ENCODE measurements around the gene G6PC1. TPM values are rescaled to one million over a fixed set of nuclear protein-coding genes. Genes with fewer than 3 reads are reported as not detected.

Gene G6PC1
- total and polyA plus RNA-seq, 2 of the 13 experiments (the other 11 are each of a cell fraction or from before 2014, with no cell fraction given), result 1.7 to 37.9 TPM

DNA sequence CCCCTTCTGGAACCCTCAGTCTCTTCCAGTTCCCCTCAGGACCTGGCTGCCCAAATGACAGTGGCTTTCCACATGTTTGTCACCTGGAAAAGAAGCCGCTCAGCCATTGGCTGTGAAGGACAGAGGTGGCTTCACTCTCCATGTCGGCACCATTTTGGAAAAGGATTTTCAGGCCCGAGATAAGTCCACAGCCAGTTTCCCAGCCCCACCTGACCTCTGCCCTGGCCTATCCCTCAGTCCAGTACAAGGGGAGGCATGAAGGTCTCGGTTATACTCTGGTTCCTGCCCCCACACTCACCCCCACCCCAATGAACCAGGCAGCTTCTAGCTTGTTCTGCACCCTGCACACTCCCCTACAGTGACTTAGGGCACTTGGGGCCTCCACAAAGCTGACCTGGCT, 34.4 kb upstream of the G6PC1 start (continued):
- no peak for TF ChIP-seq ZFP36L1 (CRISPR knock-in tag; IDR thresholded peaks at IDR 0.05)
- TF ChIP-seq, protein P1, sequence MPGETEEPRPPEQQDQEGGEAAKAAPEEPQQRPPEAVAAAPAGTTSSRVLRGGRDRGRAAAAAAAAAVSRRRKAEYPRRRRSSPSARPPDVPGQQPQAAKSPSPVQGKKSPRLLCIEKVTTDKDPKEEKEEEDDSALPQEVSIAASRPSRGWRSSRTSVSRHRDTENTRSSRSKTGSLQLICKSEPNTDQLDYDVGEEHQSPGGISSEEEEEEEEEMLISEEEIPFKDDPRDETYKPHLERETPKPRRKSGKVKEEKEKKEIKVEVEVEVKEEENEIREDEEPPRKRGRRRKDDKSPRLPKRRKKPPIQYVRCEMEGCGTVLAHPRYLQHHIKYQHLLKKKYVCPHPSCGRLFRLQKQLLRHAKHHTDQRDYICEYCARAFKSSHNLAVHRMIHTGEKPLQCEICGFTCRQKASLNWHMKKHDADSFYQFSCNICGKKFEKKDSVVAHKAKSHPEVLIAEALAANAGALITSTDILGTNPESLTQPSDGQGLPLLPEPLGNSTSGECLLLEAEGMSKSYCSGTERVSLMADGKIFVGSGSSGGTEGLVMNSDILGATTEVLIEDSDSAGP (CRISPR knock-in tag; IDR thresholded peaks at IDR 0.05; ENCODE audit: borderline replicate concordance), result peak; percentile 62; the same call in 1 of the 2 replicates
- no peak for TF ChIP-seq POLR2AphosphoS2 (IDR thresholded peaks at IDR 0.05; ENCODE audit: low read depth, low read length)
- TF ChIP-seq, protein P2, sequence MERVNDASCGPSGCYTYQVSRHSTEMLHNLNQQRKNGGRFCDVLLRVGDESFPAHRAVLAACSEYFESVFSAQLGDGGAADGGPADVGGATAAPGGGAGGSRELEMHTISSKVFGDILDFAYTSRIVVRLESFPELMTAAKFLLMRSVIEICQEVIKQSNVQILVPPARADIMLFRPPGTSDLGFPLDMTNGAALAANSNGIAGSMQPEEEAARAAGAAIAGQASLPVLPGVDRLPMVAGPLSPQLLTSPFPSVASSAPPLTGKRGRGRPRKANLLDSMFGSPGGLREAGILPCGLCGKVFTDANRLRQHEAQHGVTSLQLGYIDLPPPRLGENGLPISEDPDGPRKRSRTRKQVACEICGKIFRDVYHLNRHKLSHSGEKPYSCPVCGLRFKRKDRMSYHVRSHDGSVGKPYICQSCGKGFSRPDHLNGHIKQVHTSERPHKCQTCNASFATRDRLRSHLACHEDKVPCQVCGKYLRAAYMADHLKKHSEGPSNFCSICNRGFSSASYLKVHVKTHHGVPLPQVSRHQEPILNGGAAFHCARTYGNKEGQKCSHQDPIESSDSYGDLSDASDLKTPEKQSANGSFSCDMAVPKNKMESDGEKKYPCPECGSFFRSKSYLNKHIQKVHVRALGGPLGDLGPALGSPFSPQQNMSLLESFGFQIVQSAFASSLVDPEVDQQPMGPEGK (CRISPR knock-in tag; IDR thresholded peaks at IDR 0.05), result 0 out of 2 replicates have a peak, but pooled peaks have one; percentile 6
- TF ChIP-seq ZNF44 (CRISPR knock-in tag; IDR thresholded peaks at IDR 0.05), result no peak
- TF ChIP-seq SP140L (CRISPR knock-in tag; IDR thresholded peaks at IDR 0.05; ENCODE audit: borderline replicate concordance), result no peak
- TF ChIP-seq GABPB1 (CRISPR knock-in tag; IDR thresholded peaks at IDR 0.05), result no peak
- TF ChIP-seq AHR (CRISPR knock-in tag; IDR thresholded peaks at IDR 0.05), result no peak
- no peak for TF ChIP-seq MXI1 (IDR thresholded peaks at IDR 0.05; ENCODE audit: borderline replicate concordance, low read depth, low read length)
- TF ChIP-seq ZNF17 (CRISPR knock-in tag; IDR thresholded peaks at IDR 0.05), result 0 out of 2 replicates have a peak, but pooled peaks have one; percentile 29
- TF ChIP-seq PRMT3 (CRISPR knock-in tag; IDR thresholded peaks at IDR 0.05; ENCODE audit: borderline replicate concordance, low read depth), result no peak
- no peak for TF ChIP-seq HOXD1 (CRISPR knock-in tag; IDR thresholded peaks at IDR 0.05)
- TF ChIP-seq ZNF883 (CRISPR knock-in tag; IDR thresholded peaks at IDR 0.05; ENCODE audit: not compliant biosample characterization), result peak; percentile 73
- TF ChIP-seq ZBTB8A (CRISPR knock-in tag; IDR thresholded peaks at IDR 0.05; ENCODE audit: borderline replicate concordance, low read depth), result no peak
- no peak for TF ChIP-seq PHF5A (CRISPR knock-in tag; IDR thresholded peaks at IDR 0.05; ENCODE audit: low read depth, unreplicated experiment)
- no peak for TF ChIP-seq NFE2L2 (IDR thresholded peaks at IDR 0.05; ENCODE audit: low read length)
- no peak for TF ChIP-seq IKZF1 (IDR thresholded peaks at IDR 0.05)

All from HepG2 (cell line).